Measurements from ENCODE around the gene NPAS3. TPM values are rescaled to one million over a fixed set of nuclear protein-coding genes. Genes with fewer than 3 reads are reported as not detected.

Gene NPAS3
- total and polyA plus RNA-seq, 2 of the 13 experiments (the other 11 are each of a cell fraction or from before 2014, with no cell fraction given) = not detected

- FAIRE-seq (no peak), ATAC-seq (no peak), DNase-seq (ENCODE audit: low spot score) (no peak)
- Histone ChIP-seq H3K27ac (ENCODE audit: extremely low read length, insufficient read depth, low read length) (no peak overlapping the region), H3K27me3 (ENCODE audit: control insufficient read depth in 1 of 2, insufficient read depth in 2 of 2, low read length in 2 of 2) (no peaks in the 10 kb centered on the region), H3K9ac (ENCODE audit: insufficient read depth, low read depth, low read length) (no peak overlapping the region), H3K9me3 (ENCODE audit: low read length) (no peaks in the 10 kb centered on the region), H3K79me2 (ENCODE audit: insufficient read depth, low read length) (no peaks in the 10 kb centered on the region), H4K20me1 (ENCODE audit: insufficient read depth, low read length) (no peaks in the 10 kb centered on the region), H2AFZ (ENCODE audit: low read length) (no peak overlapping the region), H3K4me2 (ENCODE audit: low read depth, low read length) (no peak overlapping the region), H3K4me1 (ENCODE audit: insufficient read depth, low read length) (0 out of 2 replicates have a peak, but pooled peaks cover 6% of the 10 kb centered on the region), H3K36me3 (replicated peaks in 1 of 2; ENCODE audit: control insufficient read depth in 1 of 2, insufficient read depth in 2 of 2, low read length in 2 of 2) (no peaks in the 10 kb centered on the region), H3K4me3 (replicated peaks in 1 of 3; ENCODE audit: insufficient read depth in 1 of 3, low read depth in 2 of 3, low read length in 3 of 3) (no peak overlapping the region)
- TF ChIP-seq E2F5 (CRISPR knock-in tag; conservative IDR thresholded peaks at IDR 0.05) = no peak
- TF ChIP-seq ELK4 (CRISPR knock-in tag; IDR thresholded peaks at IDR 0.05; ENCODE audit: borderline replicate concordance) = no peak
- no peak for TF ChIP-seq ZNF337 (CRISPR knock-in tag; IDR thresholded peaks at IDR 0.05; ENCODE audit: borderline replicate concordance, low read depth)
- TF ChIP-seq MAFF (IDR thresholded peaks at IDR 0.05; ENCODE audit: low read depth, low read length) = peak; percentile 97
- peak; percentile 97 to 98 for TF ChIP-seq MAFK (conservative IDR thresholded peaks at IDR 0.05 in 1 of 2, IDR thresholded peaks at IDR 0.05 in 1 of 2; ENCODE audit: low read length in 2 of 2)
- no peak for TF ChIP-seq ZNF749 (CRISPR knock-in tag; IDR thresholded peaks at IDR 0.05; ENCODE audit: borderline replicate concordance)
- no peak for TF ChIP-seq ETS1 (CRISPR knock-in tag; IDR thresholded peaks at IDR 0.05)
- no peak for TF ChIP-seq ZNF83 (CRISPR knock-in tag; IDR thresholded peaks at IDR 0.05; ENCODE audit: borderline replicate concordance)
- TF ChIP-seq ZNF776 (CRISPR knock-in tag; IDR thresholded peaks at IDR 0.05) = no peak
- no peak for TF ChIP-seq KDM5B (CRISPR knock-in tag; IDR thresholded peaks at IDR 0.05; ENCODE audit: borderline replicate concordance)
- BruUV-seq (replicated peaks) = no TSS peak
- POLR2A ChIA-PET = no interaction called here
- in situ Hi-C loops (cut with HindIII; ENCODE audit: extremely low pct_ligation_motif_present, low pct_unique_long_range_greater_than_20kb) (no loop called here), intact Hi-C loops (cut with micrococcal nuclease; ENCODE audit: unreplicated experiment) (no loop called here)
- WGBS (ENCODE audit: low lambda C conversion rate) = 6% methylated on average over 1 of the region's 1 CpG
- CTCF ChIA-PET (ENCODE audit: low intra/inter-chr PET ratio, low total read pairs) = no interaction called here
These were observed 515.4 kb downstream of the NPAS3 start for GRCh38 chr14:33454022-33454595.

Data from HepG2 (cell line).